ENCODE results near the gene HERC4.

DNA sequence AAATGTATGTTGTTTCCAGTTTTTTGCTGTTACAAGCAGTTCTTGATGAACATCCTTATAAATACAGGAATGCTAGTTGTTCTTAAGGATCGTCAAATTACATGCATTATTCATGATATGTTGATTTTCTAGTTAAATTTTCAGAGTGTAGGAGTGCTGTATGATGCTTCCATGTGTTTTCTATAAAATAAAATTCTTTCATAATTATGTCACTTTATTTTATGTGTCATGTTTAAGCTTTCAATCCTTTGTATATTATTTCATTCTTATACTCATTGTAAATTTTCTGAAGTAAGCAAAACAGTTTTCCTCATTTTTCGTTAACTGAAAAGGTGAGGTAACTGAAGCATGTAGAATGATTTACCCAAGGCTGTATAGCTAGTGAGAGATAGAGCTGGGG, 17.4 kb upstream of the HERC4 start:
- TF ChIP-seq POLR2A (IDR thresholded peaks at IDR 0.05; ENCODE audit: borderline replicate concordance, extremely low read depth, insufficient read depth, insufficient read length): no peak
- TF ChIP-seq, protein P1, sequence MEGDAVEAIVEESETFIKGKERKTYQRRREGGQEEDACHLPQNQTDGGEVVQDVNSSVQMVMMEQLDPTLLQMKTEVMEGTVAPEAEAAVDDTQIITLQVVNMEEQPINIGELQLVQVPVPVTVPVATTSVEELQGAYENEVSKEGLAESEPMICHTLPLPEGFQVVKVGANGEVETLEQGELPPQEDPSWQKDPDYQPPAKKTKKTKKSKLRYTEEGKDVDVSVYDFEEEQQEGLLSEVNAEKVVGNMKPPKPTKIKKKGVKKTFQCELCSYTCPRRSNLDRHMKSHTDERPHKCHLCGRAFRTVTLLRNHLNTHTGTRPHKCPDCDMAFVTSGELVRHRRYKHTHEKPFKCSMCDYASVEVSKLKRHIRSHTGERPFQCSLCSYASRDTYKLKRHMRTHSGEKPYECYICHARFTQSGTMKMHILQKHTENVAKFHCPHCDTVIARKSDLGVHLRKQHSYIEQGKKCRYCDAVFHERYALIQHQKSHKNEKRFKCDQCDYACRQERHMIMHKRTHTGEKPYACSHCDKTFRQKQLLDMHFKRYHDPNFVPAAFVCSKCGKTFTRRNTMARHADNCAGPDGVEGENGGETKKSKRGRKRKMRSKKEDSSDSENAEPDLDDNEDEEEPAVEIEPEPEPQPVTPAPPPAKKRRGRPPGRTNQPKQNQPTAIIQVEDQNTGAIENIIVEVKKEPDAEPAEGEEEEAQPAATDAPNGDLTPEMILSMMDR (IDR thresholded peaks at IDR 0.05 in 2 of 3, conservative IDR thresholded peaks at IDR 0.05 in 1 of 3; ENCODE audit: borderline replicate concordance in 1 of 3, insufficient read depth in 1 of 3, low read depth in 2 of 3, low read length in 2 of 3): no peak
- TF ChIP-seq POLR2AphosphoS5 (IDR thresholded peaks at IDR 0.05; ENCODE audit: low read depth, low read length): no peak
